Superior temporal gyrus (tissue), 1 donor: ENCODE data around the gene TRIM28.
"Not testable (repeated sequence)": the region's sequence is repeated elsewhere in the genome, so short reads cannot be mapped to it uniquely, and the experiment has no call there.

ENCODE experiments used
- DNase-seq: peaks from one replicate; pipeline ENCODE4 v3.0.0-alpha.2; 2016; ENCODE audit errors: extremely low spot score

TRIM28 gene

GRCh38 chr19:58519087-58519354, 24.8 kb upstream of the TRIM28 start:
- DNase-seq, result peak; percentile 50

- DNase-seq, result peak; percentile 97
Measured at GRCh38 chr19:58519355-58520256, 24.3 kb upstream of the TRIM28 start, which contains the start of gene ZBTB45. ZBTB45 (minus strand) TSS chr19:58519810; CDS start chr19:58517673, 2,137 bp downstream.

GRCh38 chr19:58520257-58520599, 23.6 kb upstream of the TRIM28 start:
- no peak for DNase-seq

- no peak for DNase-seq
Measured at GRCh38 chr19:58521651-58522050, 22.2 kb upstream of the TRIM28 start.

GRCh38 chr19:58522709-58523108, 21.2 kb upstream of the TRIM28 start:
- DNase-seq, result no peak

- DNase-seq, result no peak
Measured at GRCh38 chr19:58529405-58529804, 14.5 kb upstream of the TRIM28 start.

- no peak for DNase-seq
Measured at GRCh38 chr19:58531034-58531840, 12.6 kb upstream of the TRIM28 start.

- no peak for DNase-seq
Measured at GRCh38 chr19:58535857-58536256, 8.0 kb upstream of the TRIM28 start.

- DNase-seq, result no peak
Measured at GRCh38 chr19:58536852-58537798, 6.7 kb upstream of the TRIM28 start.

GRCh38 chr19:58538257-58539168, 5.4 kb upstream of the TRIM28 start:
- no peak for DNase-seq

- not testable (repeated sequence) for DNase-seq
Measured at GRCh38 chr19:58539169-58539559, 4.7 kb upstream of the TRIM28 start.

- DNase-seq, result not testable (repeated sequence)
Measured at GRCh38 chr19:58542641-58543372, 1.1 kb upstream of the TRIM28 start.

GRCh38 chr19:58544591-58545285, 874 bp downstream of the TRIM28 start:
- DNase-seq, result peak; percentile 34

- no peak for DNase-seq
Measured at GRCh38 chr19:58545286-58546018, 1.6 kb downstream of the TRIM28 start.

- DNase-seq, result no peak
Measured at GRCh38 chr19:58546019-58546530, 2.2 kb downstream of the TRIM28 start.

- DNase-seq, result no peak
Measured at GRCh38 chr19:58547323-58548312, 3.8 kb downstream of the TRIM28 start.
